HepG2 (cell line): ENCODE measurements around the gene RAB22A. TPM values are rescaled to one million over a fixed set of nuclear protein-coding genes. Genes with fewer than 3 reads are reported as not detected.

Experiments used
- ATAC-seq: fragments of 200-7000 bp; cut with Tn5 transposase; 3 replicates; pipeline ENCODE4 v1.9.1; 2020; ENCODE audit warnings: mild to moderate bottlenecking, moderate library complexity
- BruUV-seq: library from RNA; stranded (reverse); fragments of 400-500 nt; replicated peaks from 2 replicates; lab custom pipeline; 2021; lab: Mats Ljungman, UMichigan
- CTCF ChIA-PET: fragments of 300-600 bp; formaldehyde crosslinking; extraction: SDS; loops from one replicate; lab custom pipeline; 2021; ENCODE audit warnings: low total read pairs, inconsistent platforms, low intra/inter-chr PET ratio; lab: Yijun Ruan, JAX
- POLR2A ChIA-PET: fragments of 350-600 bp; sonication (Branson Sonifier 250); formaldehyde crosslinking; loops from one replicate; lab custom pipeline; 2020; ENCODE audit warnings: antibody characterized with exemption, inconsistent platforms; lab: Yijun Ruan, JAX
- DNase-seq: peaks from one replicate; pipeline ENCODE4 v3.0.0-alpha.2; 2015; ENCODE audit warnings: low spot score
- FAIRE-seq: peaks from 3 replicates; lab custom pipeline; 2011; peaks lifted over from hg19 to GRCh38; lab: Jason Lieb, UNC
- H2AFZ ChIP-seq: one replicate; pipeline ENCODE4 v1.6.1; 2011; ENCODE audit warnings: low read length, inconsistent platforms
- H3K27ac ChIP-seq: fragments of 300-600 bp; 3 replicates; pipeline ENCODE4 v1.8.0; 2011; ENCODE audit warnings: mixed run types, mild to moderate bottlenecking, mixed read lengths, low read length, inconsistent platforms; ENCODE audit not compliant: insufficient read depth; ENCODE audit errors: extremely low read length
- H3K27me3 ChIP-seq, 2 experiments: fragments of 200-600 bp in 1 of 2; 2 replicates in 1 of 2; 3 replicates in 1 of 2; pipeline versions ENCODE4 v1.6.0 to v1.8.0; 2011; ENCODE audit warnings: low read length in 2 of 2, mild to moderate bottlenecking in 2 of 2, moderate library complexity in 2 of 2, inconsistent platforms in 1 of 2; ENCODE audit not compliant: insufficient read depth in 2 of 2, control insufficient read depth in 1 of 2
- H3K36me3 ChIP-seq, 2 experiments: fragments of 200-600 bp in 1 of 2; replicated peaks in 1 of 2; 2 replicates in 1 of 2; 3 replicates in 1 of 2; pipeline versions ENCODE4 v1.5.1 to v1.8.0; 2011; ENCODE audit warnings: low read length in 2 of 2, inconsistent platforms in 1 of 2; ENCODE audit not compliant: insufficient read depth in 2 of 2, control insufficient read depth in 1 of 2
- H3K4me1 ChIP-seq: 2 replicates; pipeline ENCODE4 v1.5.1; 2012; ENCODE audit warnings: low read length, inconsistent platforms; ENCODE audit not compliant: insufficient read depth
- H3K4me2 ChIP-seq: 2 replicates; pipeline ENCODE4 v1.6.0; 2011; ENCODE audit warnings: low read depth, low read length, inconsistent platforms
- H3K4me3 ChIP-seq, 3 experiments: fragments of 200-600 bp in 1 of 3; sonication (generic), shearing (Covaris generic) in 1 of 3; replicated peaks in 1 of 3; 2 replicates each; pipeline ENCODE4 v1.5.1; 2011 to 2016; ENCODE audit warnings: low read length in 3 of 3, inconsistent platforms in 2 of 3, low read depth in 2 of 3, mild to moderate bottlenecking in 2 of 3, control low read depth in 1 of 3, mixed read lengths in 1 of 3; ENCODE audit not compliant: insufficient read depth in 1 of 3
- H3K79me2 ChIP-seq: one replicate; pipeline ENCODE4 v1.6.1; 2011; ENCODE audit warnings: low read length, inconsistent platforms; ENCODE audit not compliant: insufficient read depth
- H3K9ac ChIP-seq: 2 replicates; pipeline ENCODE4 v1.6.0; 2011; ENCODE audit warnings: mild to moderate bottlenecking, low read depth, low read length, inconsistent platforms; ENCODE audit not compliant: insufficient read depth
- H3K9me3 ChIP-seq: 2 replicates; pipeline ENCODE4 v1.5.1; 2012; ENCODE audit warnings: mild to moderate bottlenecking, low read length
- H4K20me1 ChIP-seq: 2 replicates; pipeline ENCODE4 v1.6.0; 2011; ENCODE audit warnings: inconsistent platforms, mild to moderate bottlenecking, low read length, moderate library complexity; ENCODE audit not compliant: insufficient read depth
- ELK4 ChIP-seq: sonication (generic); formaldehyde crosslinking; IDR thresholded peaks from 2 replicates; pipeline ENCODE4 v1.9.0; 2021; ENCODE audit warnings: missing genetic modification reagents, borderline replicate concordance
- GATAD1 ChIP-seq: IDR thresholded peaks from 2 replicates; pipeline ENCODE4 v1.6.1; 2016; ENCODE audit warnings: missing genetic modification reagents, missing compliant biosample characterization
- POGK ChIP-seq: sonication (generic); formaldehyde crosslinking; conservative IDR thresholded peaks from 2 replicates; pipeline ENCODE4 v1.8.0; 2022; ENCODE audit warnings: mild to moderate bottlenecking, moderate library complexity, missing genetic modification reagents
- PRPF4 ChIP-seq: fragments of 200-400 bp; formaldehyde crosslinking; IDR thresholded peaks from 2 replicates; pipeline ENCODE4 v1.6.1; 2016; ENCODE audit warnings: low read length, low read depth; ENCODE audit not compliant: poor library complexity, severe bottlenecking
- ZNF543 ChIP-seq: sonication (generic); formaldehyde crosslinking; IDR thresholded peaks from 2 replicates; pipeline ENCODE4 v1.4.0; 2020; ENCODE audit warnings: mild to moderate bottlenecking, missing genetic modification reagents
- WGBS: methylation state at CpG from one replicate; pipeline ENCODE4 v1.1.6; 2017; ENCODE audit warnings: low lambda C conversion rate; 5-methylcytosine and 5-hydroxymethylcytosine counted together
- in situ Hi-C: cut with HindIII; loops from 2 replicates; pipeline ENCODE4 v1.10.0; 2017; ENCODE audit warnings: low pct_unique_long_range_greater_than_20kb; ENCODE audit not compliant: extremely low pct_ligation_motif_present
- intact Hi-C: fragments of 100-400 bp; cut with micrococcal nuclease; formaldehyde crosslinking; loops from one replicate; pipeline ENCODE4 v1.10.0; 2022; ENCODE audit not compliant: unreplicated experiment
- polyA plus RNA-seq, 8 experiments: library from polyadenylated mRNA; depleted of rRNA in 3 of 8; stranded (reverse) in 7 of 8; unstranded in 1 of 8; fragments of >200 nt; fragmentation: Illumina TruSeq in 4 of 8; extraction: Trizol in 4 of 8; gene quantifications; 2 replicates each; pipeline versions ENCODE4 v1.2.1 to v1.2.3, GENCODE V29; 2011 to 2016; ENCODE audit warnings: low read depth in 4 of 8, missing spikeins in 1 of 8, mixed read lengths in 1 of 8; ENCODE audit not compliant: insufficient read depth in 1 of 8
- total RNA-seq, 5 experiments: library from RNA; depleted of rRNA; stranded (reverse); fragments of >200 nt; fragmentation: Illumina TruSeq; extraction: Trizol; gene quantifications; 2 replicates each; pipeline ENCODE4 v1.2.3, GENCODE V29; 2016; ENCODE audit warnings: low read depth in 1 of 5
- TF ChIP-seq, protein P1 (sequence below): fragments of 450-650 bp; IDR thresholded peaks from 2 replicates; pipeline ENCODE4 v1.6.1; 2017; ENCODE audit warnings: mild to moderate bottlenecking

The RAB22A gene
- total and polyA plus RNA-seq, 2 of the 13 experiments (the other 11 are each of a cell fraction or from before 2014, with no cell fraction given): 10.7 to 11.2 TPM

DNA sequence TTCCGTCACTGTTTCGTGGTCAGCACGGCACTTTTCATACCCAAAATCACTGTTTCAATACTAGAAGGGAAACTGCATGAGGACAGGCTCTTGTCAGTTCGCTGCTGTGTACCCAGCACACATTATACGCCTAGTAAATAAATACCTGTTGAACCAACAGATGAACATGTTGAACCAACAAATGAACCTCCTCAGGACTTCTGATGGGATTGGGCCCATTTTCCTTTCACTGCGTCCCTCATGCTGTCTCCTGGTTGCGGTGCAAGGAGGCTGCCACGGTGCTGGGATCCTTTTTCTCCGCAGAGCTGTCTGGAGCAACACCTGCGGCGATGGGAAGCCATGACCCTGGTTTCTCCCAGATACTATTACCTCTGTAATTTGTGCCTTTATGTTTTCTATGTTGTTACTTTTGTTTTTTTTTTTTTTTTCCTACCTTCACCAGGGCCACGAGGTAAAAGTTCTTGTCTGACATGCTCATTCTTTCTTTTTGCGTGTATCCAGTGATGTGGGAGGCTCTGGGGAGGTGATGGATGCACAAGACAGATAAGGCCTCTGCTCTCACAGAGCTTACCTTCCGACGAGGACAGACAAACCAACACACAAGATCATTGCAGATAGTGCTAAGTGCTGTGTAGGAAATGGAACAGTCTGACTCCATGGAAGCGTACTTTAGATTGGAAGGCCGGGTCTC is 80.6 kb downstream of the RAB22A start (continued):
- TF ChIP-seq, protein P1, sequence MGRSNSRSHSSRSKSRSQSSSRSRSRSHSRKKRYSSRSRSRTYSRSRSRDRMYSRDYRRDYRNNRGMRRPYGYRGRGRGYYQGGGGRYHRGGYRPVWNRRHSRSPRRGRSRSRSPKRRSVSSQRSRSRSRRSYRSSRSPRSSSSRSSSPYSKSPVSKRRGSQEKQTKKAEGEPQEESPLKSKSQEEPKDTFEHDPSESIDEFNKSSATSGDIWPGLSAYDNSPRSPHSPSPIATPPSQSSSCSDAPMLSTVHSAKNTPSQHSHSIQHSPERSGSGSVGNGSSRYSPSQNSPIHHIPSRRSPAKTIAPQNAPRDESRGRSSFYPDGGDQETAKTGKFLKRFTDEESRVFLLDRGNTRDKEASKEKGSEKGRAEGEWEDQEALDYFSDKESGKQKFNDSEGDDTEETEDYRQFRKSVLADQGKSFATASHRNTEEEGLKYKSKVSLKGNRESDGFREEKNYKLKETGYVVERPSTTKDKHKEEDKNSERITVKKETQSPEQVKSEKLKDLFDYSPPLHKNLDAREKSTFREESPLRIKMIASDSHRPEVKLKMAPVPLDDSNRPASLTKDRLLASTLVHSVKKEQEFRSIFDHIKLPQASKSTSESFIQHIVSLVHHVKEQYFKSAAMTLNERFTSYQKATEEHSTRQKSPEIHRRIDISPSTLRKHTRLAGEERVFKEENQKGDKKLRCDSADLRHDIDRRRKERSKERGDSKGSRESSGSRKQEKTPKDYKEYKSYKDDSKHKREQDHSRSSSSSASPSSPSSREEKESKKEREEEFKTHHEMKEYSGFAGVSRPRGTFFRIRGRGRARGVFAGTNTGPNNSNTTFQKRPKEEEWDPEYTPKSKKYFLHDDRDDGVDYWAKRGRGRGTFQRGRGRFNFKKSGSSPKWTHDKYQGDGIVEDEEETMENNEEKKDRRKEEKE: no peak
- TF ChIP-seq ELK4 (CRISPR knock-in tag) (no peak), POGK (CRISPR knock-in tag) (peak; percentile 99; the same call in 1 of the 2 replicates)
- TF ChIP-seq, all 625 proteins: peak for 43

- DNase-seq: no peak
- Histone ChIP-seq H3K4me2 (peak overlapping the region; percentile 98), H3K9ac (peak overlapping the region; percentile 95; the same call in 1 of the 2 replicates), H4K20me1 (peaks cover 20% of the 10 kb centered on the region), H3K27me3 (no peaks in the 10 kb centered on the region), H3K4me1 (peaks cover 60% of the 10 kb centered on the region), H3K4me3 (peak overlapping the region in 1 of 3 experiments; percentile 88; a peak in 3 of 6 replicates), H3K9me3 (no peaks in the 10 kb centered on the region), H3K27ac (no peak overlapping the region), H3K79me2 (peaks cover 62% of the 10 kb centered on the region), H3K36me3 (peaks cover 4 to 16% of the 10 kb centered on the region in 2 experiments; a peak in 4 of 5 replicates), H2AFZ (no peak overlapping the region)
- CTCF ChIA-PET: no interaction called here
- FAIRE-seq: no peak
- POLR2A ChIA-PET: interaction anchor here (0.6 kb wide), 1 partner anchor 262 kb away, joined by 3 read pairs; no protein-coding TSS in a partner anchor
- 97% methylated on average over 8 of the region's 8 CpGs for WGBS
- intact Hi-C loops: no loop called here
- TF ChIP-seq PRPF4: peak; percentile 75
- TF ChIP-seq ZNF543 (CRISPR knock-in tag): no peak
- TF ChIP-seq GATAD1 (CRISPR knock-in tag): 0 out of 2 replicates have a peak, but pooled peaks have one; percentile 2
- TSS peak; percentile 56 for BruUV-seq
- ATAC-seq: no peak
- in situ Hi-C loops: no loop called here
Measured at GRCh38 chr20:58390659-58391035, 81.1 kb downstream of the RAB22A start.
